IPS DF 19.7 (cell line): ENCODE data around the gene IPO9.
"Not testable (repeated sequence)": the region's sequence is repeated elsewhere in the genome, so short reads cannot be mapped to it uniquely, and the experiment has no call there.

ENCODE experiments used
- DNase-seq: peaks from one replicate; pipeline ENCODE4 v3.0.0-alpha.2; 2013; ENCODE audit warnings: low read depth, low spot score

IPO9 gene

GRCh38 chr1:201888282-201889089 lies 59.5 kb downstream of the IPO9 start, which contains the start of gene SHISA4:
Gene SHISA4, plus strand, starts transcription at chr1:201888898. Its CDS starts 97 bp downstream, at chr1:201888995.
- no peak for DNase-seq

GRCh38 chr1:201889090-201889968 lies 60.4 kb downstream of the IPO9 start:
- DNase-seq = no peak

- DNase-seq = no peak
Observed at GRCh38 chr1:201890223-201890622, 61.3 kb downstream of the IPO9 start.

- no peak for DNase-seq
Observed at GRCh38 chr1:201890806-201891450, 62.0 kb downstream of the IPO9 start.

- no peak for DNase-seq
Observed at GRCh38 chr1:201891451-201892045, 62.6 kb downstream of the IPO9 start.

GRCh38 chr1:201892211-201892610 lies 63.3 kb downstream of the IPO9 start:
- no peak for DNase-seq

- DNase-seq = no peak
Observed at GRCh38 chr1:201893431-201893830, 64.5 kb downstream of the IPO9 start.

GRCh38 chr1:201894343-201895119 lies 65.6 kb downstream of the IPO9 start:
- no peak for DNase-seq

GRCh38 chr1:201895120-201895665 lies 66.2 kb downstream of the IPO9 start:
- no peak for DNase-seq

GRCh38 chr1:201895913-201896807 lies 67.2 kb downstream of the IPO9 start:
- peak; percentile 82 for DNase-seq

- no peak for DNase-seq
Observed at GRCh38 chr1:201896951-201897391, 68.0 kb downstream of the IPO9 start.

- DNase-seq = no peak
Observed at GRCh38 chr1:201898240-201898894, 69.4 kb downstream of the IPO9 start.

- DNase-seq = no peak
Observed at GRCh38 chr1:201898992-201899391, 70.0 kb downstream of the IPO9 start.

- DNase-seq = no peak
Observed at GRCh38 chr1:201899683-201900429, 70.9 kb downstream of the IPO9 start.

- DNase-seq = no peak
Observed at GRCh38 chr1:201900476-201900875, 71.5 kb downstream of the IPO9 start.

GRCh38 chr1:201901036-201901435 lies 72.1 kb downstream of the IPO9 start:
- DNase-seq = not testable (repeated sequence)

- no peak for DNase-seq
Observed at GRCh38 chr1:201902198-201902597, 73.2 kb downstream of the IPO9 start.

- no peak for DNase-seq
Observed at GRCh38 chr1:201903135-201903534, 74.2 kb downstream of the IPO9 start.
